Psoas muscle (tissue), 8 donors: Measurements from ENCODE around the gene TEX19. TPM values are rescaled to one million over a fixed set of nuclear protein-coding genes. Genes with fewer than 3 reads are reported as not detected.

Source experiments
- ATAC-seq, 4 donors: fragments of 200-7000 bp; cut with Tn5 transposase; one replicate each; pipeline ENCODE4 v1.9.1; 2020; ENCODE audit warnings: moderate library complexity in 3 of 4, mild to moderate bottlenecking in 2 of 4
- DNase-seq, 2 donors: peaks; one replicate each; pipeline ENCODE4 v3.0.0-alpha.2; 2020
- H3K27ac ChIP-seq: fragments of 200-600 bp; one replicate; pipeline ENCODE4 v1.8.0; 2022
- H3K27me3 ChIP-seq, 3 donors: fragments of 200-600 bp in 1 of 3; one replicate each; pipeline versions ENCODE4 v1.6.1 to v1.8.0; 2013 to 2022; ENCODE audit warnings: low read length in 2 of 3, mild to moderate bottlenecking in 2 of 3, moderate library complexity in 1 of 3; ENCODE audit not compliant: insufficient read depth in 3 of 3
- H3K36me3 ChIP-seq, 2 donors: fragments of 200-600 bp in 1 of 2; one replicate each; pipeline versions ENCODE4 v1.6.1 to v1.8.0; 2013 to 2022; ENCODE audit warnings: low read depth in 1 of 2, mild to moderate bottlenecking in 1 of 2, moderate library complexity in 1 of 2; ENCODE audit not compliant: insufficient read depth in 1 of 2
- H3K4me1 ChIP-seq: fragments of 200-600 bp; one replicate; pipeline ENCODE4 v1.8.0; 2022
- H3K4me3 ChIP-seq: fragments of 200-600 bp; one replicate; pipeline ENCODE4 v1.8.0; 2022; ENCODE audit warnings: mild to moderate bottlenecking
- H3K9me3 ChIP-seq: fragments of 200-600 bp; one replicate; pipeline ENCODE4 v1.8.0; 2022
- WGBS, 3 donors: extraction: QIAGEN DNeasy Blood & Tissue Kit; methylation state at CpG; one replicate each; pipeline versions ENCODE4 v1.1.6 to v1.1.7; 2013; 5-methylcytosine and 5-hydroxymethylcytosine counted together
- intact Hi-C, 2 donors: fragments of 100-400 bp; cut with DNase I; formaldehyde crosslinking; loops; one replicate each; pipeline versions ENCODE4 v1.11.0 to v1.14.2; 2022
- polyA plus RNA-seq, 3 donors: library from polyadenylated mRNA; stranded (reverse); fragments of 200-250 nt; gene quantifications; one replicate each; pipeline ENCODE4 v1.2.3, GENCODE V29; 2013
- total RNA-seq, 4 donors: library from RNA; stranded (reverse); fragmentation: NEBNext Ultra II Directional in 2 of 4; extraction: Animal tissue kit (Norgen Biotek cat#: 25700) in 2 of 4; gene quantifications; one replicate each; pipeline versions ENCODE4 v1.2.1 to v1.2.4, GENCODE V29; 2021 to 2023
- TF ChIP-seq, protein P1 (sequence below): fragments of 200-600 bp; IDR thresholded peaks from one replicate; pipeline ENCODE4 v1.8.0; 2022; ENCODE audit warnings: antibody characterized with exemption
- donor health status: healthy with polysubstance abuse.
- donor health status: DM: no; HTN: no; CAD: no; lungs with moderate emphysema.
- donor health status: Bipolar disorder and iron deficiency.
- donor health status: healthy.
- donor health status: DM: yes; HTN: yes; CAD: no.
- donor health status: DM: no; HTN: no; CAD: no.
- donor health status: DM: no; HTN: no; CAD: no.
- donor health status: DM: yes; HTN: yes; CAD: no.

Gene TEX19
- total and polyA plus RNA-seq, 7 donors, result 0.07 to 0.35 (median 0.17) TPM; not detected in 2

DNA sequence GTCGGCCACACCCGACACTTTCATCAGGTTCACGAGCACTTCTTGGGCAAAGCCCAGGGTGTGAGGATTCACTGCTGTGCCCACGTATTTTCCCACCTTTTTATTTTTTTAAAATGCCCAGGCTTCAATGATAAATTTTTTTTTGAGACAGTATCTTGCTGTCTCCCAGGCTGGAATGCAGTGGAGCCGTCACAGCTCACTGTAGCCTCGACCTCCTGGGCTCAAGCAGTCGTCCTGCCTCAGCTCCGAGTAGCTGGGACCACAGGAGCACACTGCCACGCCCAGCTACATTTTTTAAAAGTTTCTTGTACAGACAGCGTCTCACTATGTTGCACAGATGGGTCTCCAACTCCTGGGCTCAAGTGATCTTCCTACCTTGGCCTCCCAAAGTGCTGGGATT lies 30.3 kb downstream of the TEX19 start:
- Histone ChIP-seq H3K36me3 (peaks cover 0 to 28% of the 10 kb centered on the region in 2 donors), H3K9me3 (no peaks in the 10 kb centered on the region), H3K27me3 (peaks cover 0 to 8% (median 0%) of the 10 kb centered on the region in 3 donors), H3K4me3 (no peak overlapping the region), H3K27ac (no peak overlapping the region), H3K4me1 (peaks cover 15% of the 10 kb centered on the region)
- DNase-seq (no peak), ATAC-seq (no peak)
- TF ChIP-seq, protein P1, sequence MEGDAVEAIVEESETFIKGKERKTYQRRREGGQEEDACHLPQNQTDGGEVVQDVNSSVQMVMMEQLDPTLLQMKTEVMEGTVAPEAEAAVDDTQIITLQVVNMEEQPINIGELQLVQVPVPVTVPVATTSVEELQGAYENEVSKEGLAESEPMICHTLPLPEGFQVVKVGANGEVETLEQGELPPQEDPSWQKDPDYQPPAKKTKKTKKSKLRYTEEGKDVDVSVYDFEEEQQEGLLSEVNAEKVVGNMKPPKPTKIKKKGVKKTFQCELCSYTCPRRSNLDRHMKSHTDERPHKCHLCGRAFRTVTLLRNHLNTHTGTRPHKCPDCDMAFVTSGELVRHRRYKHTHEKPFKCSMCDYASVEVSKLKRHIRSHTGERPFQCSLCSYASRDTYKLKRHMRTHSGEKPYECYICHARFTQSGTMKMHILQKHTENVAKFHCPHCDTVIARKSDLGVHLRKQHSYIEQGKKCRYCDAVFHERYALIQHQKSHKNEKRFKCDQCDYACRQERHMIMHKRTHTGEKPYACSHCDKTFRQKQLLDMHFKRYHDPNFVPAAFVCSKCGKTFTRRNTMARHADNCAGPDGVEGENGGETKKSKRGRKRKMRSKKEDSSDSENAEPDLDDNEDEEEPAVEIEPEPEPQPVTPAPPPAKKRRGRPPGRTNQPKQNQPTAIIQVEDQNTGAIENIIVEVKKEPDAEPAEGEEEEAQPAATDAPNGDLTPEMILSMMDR, result no peak
- intact Hi-C loops, result no loop called here
- 81 to 90% (median 88%) methylated on average over 10 of the region's 10 CpGs for WGBS, 3 donors

DNA sequence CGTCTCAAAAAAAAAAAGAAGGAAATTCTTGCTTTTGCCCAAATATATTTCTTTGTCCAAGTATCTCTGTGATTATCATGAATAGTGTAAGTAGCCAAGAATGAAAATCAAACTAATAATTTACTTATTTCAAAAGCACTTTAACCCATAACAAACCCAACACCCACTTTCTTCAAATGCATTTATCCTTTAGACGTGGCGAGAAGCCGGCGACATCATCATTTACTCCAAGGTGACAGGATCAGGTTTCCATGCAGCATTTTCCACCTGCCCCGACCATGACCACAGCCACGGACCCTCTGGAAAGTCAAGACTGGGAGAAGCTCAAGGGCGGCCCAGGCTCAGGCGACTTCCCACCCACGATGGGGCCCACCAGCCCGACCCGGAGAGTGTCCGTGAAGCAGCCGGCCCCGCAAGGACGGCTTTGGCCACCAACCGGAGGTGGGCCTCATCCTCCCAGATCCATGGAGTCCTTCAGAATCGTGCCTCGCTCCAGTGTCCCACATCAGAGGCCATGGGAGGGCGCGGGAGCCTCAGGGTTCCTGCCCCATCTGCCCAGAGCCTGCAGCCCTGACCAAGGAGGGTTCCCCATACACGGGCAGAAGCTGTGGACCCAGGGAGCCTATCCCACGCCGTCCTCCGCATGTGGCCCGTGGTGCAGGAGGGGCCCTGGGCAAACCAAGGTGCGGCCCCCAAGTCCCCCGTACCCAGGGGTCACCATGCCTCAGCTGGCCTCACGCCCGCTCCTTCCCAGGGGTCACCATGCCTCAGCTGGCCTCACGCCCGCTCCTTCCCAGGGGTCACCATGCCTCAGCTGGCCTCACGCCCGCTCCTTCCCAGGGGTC lies 31.2 kb downstream of the TEX19 start:
- ATAC-seq, result no peak
- DNase-seq, result no peak
- peaks cover 0 to 32% of the 10 kb centered on the region in 2 donors for H3K36me3 ChIP-seq
- peaks cover 0 to 8% (median 0%) of the 10 kb centered on the region in 3 donors for H3K27me3 ChIP-seq
- 93% methylated on average over 27 to 31 of the region's 34 CpGs for WGBS, 3 donors
- no peak overlapping the region for H3K27ac ChIP-seq
- TF ChIP-seq, protein P1, result no peak
- H3K4me1 ChIP-seq, result peaks cover 7% of the 10 kb centered on the region
- intact Hi-C loops, result loop anchor here in 1 of 2 donors (1.0 kb wide), 1 partner anchor 53 kb away; no protein-coding TSS in a partner anchor
- no peak overlapping the region for H3K4me3 ChIP-seq
- H3K9me3 ChIP-seq, result no peaks in the 10 kb centered on the region

DNA sequence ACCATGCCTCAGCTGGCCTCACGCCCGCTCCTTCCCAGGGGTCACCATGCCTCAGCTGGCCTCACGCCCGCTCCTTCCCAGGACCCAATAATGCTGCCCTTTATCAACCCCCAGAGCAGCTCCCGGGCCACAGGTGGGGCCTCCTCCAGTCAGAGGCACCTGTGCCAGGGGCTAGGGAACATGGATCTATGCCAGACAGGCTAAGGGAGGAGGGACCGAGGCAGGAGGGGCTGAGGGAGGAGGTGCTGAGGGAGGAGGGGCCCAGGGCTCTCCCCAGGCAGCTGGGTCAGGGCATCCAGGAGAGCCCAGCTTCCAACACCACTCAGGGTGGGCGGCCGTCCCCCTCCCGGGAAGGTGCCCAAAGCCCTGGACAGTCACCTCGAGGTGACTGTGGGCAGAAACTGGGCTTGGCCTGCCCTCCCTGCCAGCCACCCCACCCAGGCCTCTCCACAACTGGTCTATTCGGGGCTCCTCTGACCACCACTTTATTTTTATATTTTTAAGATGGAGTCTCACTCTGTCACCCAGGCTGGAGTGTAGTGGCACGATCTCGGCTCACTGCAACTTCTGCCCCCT lies 31.9 kb downstream of the TEX19 start:
- DNase-seq (no peak), ATAC-seq (no peak)
- WGBS, 3 donors, result 82 to 89% (median 89%) methylated on average over 10 to 13 of the region's 13 CpGs
- H3K4me1 ChIP-seq, result peaks cover 4% of the 10 kb centered on the region
- no peak overlapping the region for H3K4me3 ChIP-seq
- intact Hi-C loops, result loop anchor here in 1 of 2 donors (1.0 kb wide), 1 partner anchor 52 kb away; no protein-coding TSS in a partner anchor
- H3K27me3 ChIP-seq, result peaks cover 0 to 5% (median 0%) of the 10 kb centered on the region in 3 donors
- no peak overlapping the region for H3K27ac ChIP-seq
- H3K9me3 ChIP-seq, result no peaks in the 10 kb centered on the region
- peaks cover 0 to 32% of the 10 kb centered on the region in 2 donors for H3K36me3 ChIP-seq
- TF ChIP-seq, protein P1, result no peak

DNA sequence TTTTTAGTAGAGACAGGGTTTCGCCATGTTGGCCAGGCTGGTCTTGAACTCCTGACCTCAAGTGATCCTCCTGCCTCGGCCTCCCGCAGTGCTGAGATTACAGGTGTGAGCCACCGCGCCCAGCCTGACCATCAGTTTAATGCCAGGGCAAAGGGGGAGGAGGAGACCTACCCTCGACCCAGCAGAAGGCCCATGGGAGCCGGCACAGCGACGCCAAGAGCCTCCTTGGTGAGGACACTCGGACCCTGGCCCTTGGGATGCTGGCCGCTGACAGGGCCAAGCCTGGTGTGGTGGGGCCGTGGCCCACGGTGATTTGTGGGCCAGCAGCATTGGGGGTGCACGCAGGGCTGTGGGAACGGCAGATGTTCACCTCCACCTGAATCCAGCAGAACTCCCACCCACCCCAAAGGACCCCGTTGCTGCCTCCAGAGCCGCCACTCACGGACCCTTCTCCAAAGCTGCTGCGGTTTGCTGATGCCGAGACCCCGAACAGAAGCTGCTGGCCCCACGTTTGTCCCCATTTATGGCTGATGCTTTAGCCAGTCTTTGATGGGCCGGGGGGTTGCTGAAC lies 32.5 kb downstream of the TEX19 start:
- Histone ChIP-seq H3K4me1 (peaks cover 4% of the 10 kb centered on the region), H3K9me3 (no peaks in the 10 kb centered on the region), H3K27ac (no peak overlapping the region), H3K4me3 (no peak overlapping the region), H3K27me3 (peaks cover 0 to 5% (median 0%) of the 10 kb centered on the region in 3 donors), H3K36me3 (peaks cover 0 to 32% of the 10 kb centered on the region in 2 donors)
- 93 to 96% (median 95%) methylated on average over 23 of the region's 23 CpGs for WGBS, 3 donors
- TF ChIP-seq, protein P1, result no peak
- no peak for ATAC-seq
- no peak for DNase-seq
- intact Hi-C loops, result no loop called here
